HL-60 (cell line): ENCODE measurements around the gene IFI27L1.

Source experiments
- DNase-seq, 2 experiments: peaks; one replicate each; pipeline ENCODE4 v3.0.0-alpha.2; 2010 to 2020; ENCODE audit warnings: low read depth in 1 of 2, low spot score in 1 of 2
- H3K27ac ChIP-seq: fragments of 250-450 bp; sonication (Bioruptor Pico); replicated peaks from 2 replicates; pipeline ENCODE4 v1.5.1; 2020; ENCODE audit warnings: mild to moderate bottlenecking, moderate library complexity
- H3K27me3 ChIP-seq: fragments of 250-450 bp; sonication (Bioruptor Pico); 2 replicates; pipeline ENCODE4 v1.5.1; 2021; ENCODE audit warnings: mild to moderate bottlenecking, moderate library complexity; ENCODE audit not compliant: insufficient read depth, poor library complexity, severe bottlenecking
- H3K4me3 ChIP-seq: replicated peaks from 2 replicates; pipeline ENCODE4 v1.5.1; 2011; ENCODE audit warnings: mild to moderate bottlenecking, control low read depth, low read length; ENCODE audit not compliant: insufficient read depth
- GABPA ChIP-seq: IDR thresholded peaks from 2 replicates; pipeline ENCODE4 v1.6.1; 2012; ENCODE audit warnings: low read depth
- POLR2AphosphoS5 ChIP-seq: IDR thresholded peaks from 2 replicates; pipeline ENCODE4 v1.6.1; 2012; ENCODE audit warnings: low read depth
- REST ChIP-seq: IDR thresholded peaks from 2 replicates; pipeline ENCODE4 v1.6.1; 2012; ENCODE audit warnings: low read depth; ENCODE audit not compliant: insufficient replicate concordance
- SPI1 ChIP-seq: IDR thresholded peaks from 2 replicates; pipeline ENCODE4 v1.6.1; 2012; ENCODE audit warnings: low read depth, mild to moderate bottlenecking, borderline replicate concordance
- TF ChIP-seq, protein P1 (sequence below): IDR thresholded peaks from one replicate; pipeline ENCODE4 v1.5.1; 2011; ENCODE audit warnings: low read length, control low read depth, inconsistent platforms; ENCODE audit not compliant: insufficient read depth

IFI27L1 gene

DNA sequence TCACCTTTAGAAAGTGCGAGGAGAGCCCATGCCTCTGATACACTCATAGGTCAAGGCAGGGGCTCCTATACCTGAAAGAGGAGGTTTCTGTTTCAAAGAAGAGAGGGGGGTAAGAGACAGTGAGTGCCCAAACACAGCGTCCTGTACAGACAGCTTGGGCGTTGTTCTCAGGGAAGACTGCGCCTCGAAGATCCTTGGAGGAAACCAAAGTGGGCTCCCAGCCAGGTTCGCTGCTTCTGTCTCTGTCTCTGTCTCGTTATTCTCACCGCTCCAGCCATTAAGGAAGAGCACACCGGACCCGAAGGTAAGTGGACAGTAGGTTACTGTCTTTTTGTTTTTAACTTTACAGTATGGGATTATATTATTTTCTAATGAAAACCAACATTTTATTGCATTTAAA, 23.6 kb downstream of the IFI27L1 start:
- no peak overlapping the region for H3K4me3 ChIP-seq
- H3K27me3 ChIP-seq, result no peaks in the 10 kb centered on the region
- no peak for DNase-seq
- TF ChIP-seq REST (no peak), GABPA (no peak), POLR2AphosphoS5 (no peak), SPI1 (no peak)
- TF ChIP-seq, protein P1, sequence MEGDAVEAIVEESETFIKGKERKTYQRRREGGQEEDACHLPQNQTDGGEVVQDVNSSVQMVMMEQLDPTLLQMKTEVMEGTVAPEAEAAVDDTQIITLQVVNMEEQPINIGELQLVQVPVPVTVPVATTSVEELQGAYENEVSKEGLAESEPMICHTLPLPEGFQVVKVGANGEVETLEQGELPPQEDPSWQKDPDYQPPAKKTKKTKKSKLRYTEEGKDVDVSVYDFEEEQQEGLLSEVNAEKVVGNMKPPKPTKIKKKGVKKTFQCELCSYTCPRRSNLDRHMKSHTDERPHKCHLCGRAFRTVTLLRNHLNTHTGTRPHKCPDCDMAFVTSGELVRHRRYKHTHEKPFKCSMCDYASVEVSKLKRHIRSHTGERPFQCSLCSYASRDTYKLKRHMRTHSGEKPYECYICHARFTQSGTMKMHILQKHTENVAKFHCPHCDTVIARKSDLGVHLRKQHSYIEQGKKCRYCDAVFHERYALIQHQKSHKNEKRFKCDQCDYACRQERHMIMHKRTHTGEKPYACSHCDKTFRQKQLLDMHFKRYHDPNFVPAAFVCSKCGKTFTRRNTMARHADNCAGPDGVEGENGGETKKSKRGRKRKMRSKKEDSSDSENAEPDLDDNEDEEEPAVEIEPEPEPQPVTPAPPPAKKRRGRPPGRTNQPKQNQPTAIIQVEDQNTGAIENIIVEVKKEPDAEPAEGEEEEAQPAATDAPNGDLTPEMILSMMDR, result no peak
- H3K27ac ChIP-seq, result no peak overlapping the region

GRCh38 chr14:94109915-94110250, 28.8 kb downstream of the IFI27L1 start:
- Histone ChIP-seq H3K27me3 (no peaks in the 10 kb centered on the region), H3K4me3 (no peak overlapping the region), H3K27ac (no peak overlapping the region)
- TF ChIP-seq POLR2AphosphoS5, result no peak
- TF ChIP-seq GABPA, result no peak
- no peak for TF ChIP-seq SPI1
- no peak for TF ChIP-seq REST
- TF ChIP-seq, protein P1, result no peak
- DNase-seq, result no peak

DNA sequence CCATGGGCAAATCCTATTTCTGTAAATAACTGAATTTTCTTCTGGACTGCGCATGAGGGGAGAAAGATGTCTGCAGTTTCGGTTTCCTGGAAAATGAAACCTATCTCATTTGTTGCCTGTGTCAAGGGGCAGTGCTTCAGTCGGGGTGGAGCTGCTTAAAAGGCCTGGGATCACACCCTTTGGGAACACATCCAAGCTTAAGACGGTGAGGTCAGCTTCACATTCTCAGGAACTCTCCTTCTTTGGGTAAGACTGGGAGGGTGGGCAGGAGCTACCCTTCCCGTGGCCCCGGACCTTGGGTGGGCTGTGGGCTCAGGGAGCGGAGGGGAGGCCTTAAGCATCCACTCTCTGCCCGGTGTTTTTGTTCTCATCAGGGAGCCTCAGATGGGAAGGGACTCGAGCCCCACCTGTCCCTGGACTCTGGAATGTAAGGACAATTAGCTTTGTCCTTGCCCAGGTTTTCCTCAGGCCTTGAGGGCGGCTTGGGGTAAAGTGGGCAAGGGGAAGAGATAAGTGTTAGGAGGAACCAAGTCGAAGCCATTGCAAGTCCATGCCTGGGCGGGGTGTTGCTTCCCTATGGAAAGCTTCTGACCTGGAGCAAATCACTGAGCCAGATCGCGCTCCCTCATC, 29.6 kb downstream of the IFI27L1 start, which contains the start of gene IFI27:
TSS of gene IFI27 (plus strand) at position 185 of the 630 bp plus-strand sequence.
- no peak for TF ChIP-seq GABPA
- no peak for TF ChIP-seq SPI1
- TF ChIP-seq REST, result no peak
- TF ChIP-seq, protein P1, result no peak
- TF ChIP-seq POLR2AphosphoS5, result no peak
- no peak within 1 kb of the TSS for H3K27ac ChIP-seq
- H3K4me3 ChIP-seq, result no peak within 1 kb of the TSS
- no peaks in the 10 kb centered on the region for H3K27me3 ChIP-seq
- DNase-seq, result no peak
